Right lobe of liver (tissue), 4 donors: Measurements from ENCODE around the gene HS3ST1.

Source experiments
- CTCF ChIP-seq, 4 donors: fragments of 200-600 bp in 3 of 4; fragments of 450-650 bp in 1 of 4; IDR thresholded peaks; one replicate each; pipeline versions ENCODE4 v1.5.1 to v1.8.0; 2016 to 2022; ENCODE audit warnings: antibody characterized with exemption in 4 of 4, mild to moderate bottlenecking in 2 of 4
- POLR2A ChIP-seq: fragments of 450-650 bp; IDR thresholded peaks from one replicate; pipeline ENCODE4 v1.6.1; 2017; ENCODE audit warnings: antibody characterized with exemption, mild to moderate bottlenecking
- donor health status: DM: no; HTN: no; CAD: no.
- donor health status: DM: no; HTN: no; CAD: no.
- donor health status: DM: no; HTN: yes; CAD: no.

- TF ChIP-seq POLR2A: no peak
- no peak for TF ChIP-seq CTCF (IDR thresholded peaks at IDR 0.05)
These were observed 3.8 kb downstream of the HS3ST1 start for GRCh38 chr4:11424856-11425255.
